Large intestine (tissue), 12 donors: ENCODE data around the gene SCAF4. TPM values are rescaled to one million over a fixed set of nuclear protein-coding genes. Genes with fewer than 3 reads are reported as not detected.

Source experiments
- DNase-seq, 2 donors: peaks; one replicate each; pipeline versions ENCODE4 v3.0.0 to v3.0.0-alpha.2; 2013
- H3K27ac ChIP-seq: one replicate; pipeline ENCODE4 v1.5.1; 2013; ENCODE audit warnings: low read length
- H3K27me3 ChIP-seq: 2 replicates; pipeline ENCODE4 v1.6.1; 2013; ENCODE audit warnings: low read length; ENCODE audit not compliant: control insufficient read depth, insufficient read depth
- H3K36me3 ChIP-seq: 2 replicates; pipeline ENCODE4 v1.6.1; 2013; ENCODE audit warnings: low read length; ENCODE audit not compliant: control insufficient read depth, insufficient read depth
- H3K4me1 ChIP-seq: one replicate; pipeline ENCODE4 v1.6.1; 2013; ENCODE audit warnings: low read length; ENCODE audit not compliant: control insufficient read depth, insufficient read depth
- H3K4me3 ChIP-seq: one replicate; pipeline ENCODE4 v1.5.1; 2013; ENCODE audit warnings: low read length
- H3K9me3 ChIP-seq: one replicate; pipeline ENCODE4 v1.6.1; 2013; ENCODE audit warnings: mild to moderate bottlenecking, low read depth, low read length, moderate library complexity; ENCODE audit not compliant: control insufficient read depth
- WGBS: methylation state at CpG from one replicate; pipeline ENCODE4 v1.1.5; 2013; ENCODE audit warnings: low lambda C conversion rate; ENCODE audit not compliant: insufficient coverage; 5-methylcytosine and 5-hydroxymethylcytosine counted together
- long read RNA-seq, 11 donors: transcript quantifications; one replicate each; lab custom pipeline, GENCODE V29; 2026
- polyA plus RNA-seq: library from polyadenylated mRNA; unstranded; fragments of 120-200 nt; gene quantifications from one replicate; pipeline ENCODE4 v1.2.1, GENCODE V29; 2013

Gene SCAF4
- 45.5 TPM for polyA plus RNA-seq
- long read RNA-seq, donor 1, full-length matches to known transcripts: 2 of 2 reads
- long read RNA-seq, donor 1, partial matches to known transcripts: 0 of 2 reads
- long read RNA-seq, donor 1, other reads (novel, unspliced or antisense): 0 of 2 reads
- long read RNA-seq, donor 2, full-length matches to known transcripts: 3 of 3 reads
- long read RNA-seq, donor 2, partial matches to known transcripts: 0 of 3 reads
- long read RNA-seq, donor 2, other reads (novel, unspliced or antisense): 0 of 3 reads
- long read RNA-seq, donor 3, full-length matches to known transcripts: 1 of 38 reads
- long read RNA-seq, donor 3, partial matches to known transcripts: 37 of 38 reads
- long read RNA-seq, donor 3, other reads (novel, unspliced or antisense): 0 of 38 reads
- long read RNA-seq, donor 4, partial matches to known transcripts: 0 of 1 reads
- long read RNA-seq, donor 4, other reads (novel, unspliced or antisense): 0 of 1 reads
- long read RNA-seq, donor 5, partial matches to known transcripts: 0 of 1 reads
- long read RNA-seq, donor 5, other reads (novel, unspliced or antisense): 0 of 1 reads
- long read RNA-seq, donor 6, full-length matches to known transcripts: 6 of 6 reads
- long read RNA-seq, donor 6, partial matches to known transcripts: 0 of 6 reads
- long read RNA-seq, donor 6, other reads (novel, unspliced or antisense): 0 of 6 reads
- long read RNA-seq, donor 7: 0 reads
- long read RNA-seq, donor 8, full-length matches to known transcripts: 4 of 4 reads
- long read RNA-seq, donor 8, partial matches to known transcripts: 0 of 4 reads
- long read RNA-seq, donor 8, other reads (novel, unspliced or antisense): 0 of 4 reads
- long read RNA-seq, donor 9: 0 reads
- long read RNA-seq, donor 10, full-length matches to known transcripts: 1 of 1 reads
- long read RNA-seq, donor 10, partial matches to known transcripts: 0 of 1 reads
- long read RNA-seq, donor 10, other reads (novel, unspliced or antisense): 0 of 1 reads
- long read RNA-seq, donor 11: 0 reads

- Histone ChIP-seq H3K27me3 (no peaks in the 10 kb centered on the region), H3K27ac (peak within 1 kb of the TSS; percentile 90), H3K36me3 (peaks cover 3% of the 10 kb centered on the region), H3K4me1 (peaks cover 13% of the 10 kb centered on the region), H3K4me3 (peak within 1 kb of the TSS; percentile 52), H3K9me3 (no peaks in the 10 kb centered on the region)
- WGBS: no CpG with 5 or more reads among the region's 98 CpGs
- DNase-seq: peak; percentile 84 to 92
These were observed at the start of gene SCAF4 for GRCh38 chr21:31731857-31732596. Gene SCAF4 (minus strand): TSS chr21:31732118. CDS start chr21:31731692, 426 bp downstream.

DNA sequence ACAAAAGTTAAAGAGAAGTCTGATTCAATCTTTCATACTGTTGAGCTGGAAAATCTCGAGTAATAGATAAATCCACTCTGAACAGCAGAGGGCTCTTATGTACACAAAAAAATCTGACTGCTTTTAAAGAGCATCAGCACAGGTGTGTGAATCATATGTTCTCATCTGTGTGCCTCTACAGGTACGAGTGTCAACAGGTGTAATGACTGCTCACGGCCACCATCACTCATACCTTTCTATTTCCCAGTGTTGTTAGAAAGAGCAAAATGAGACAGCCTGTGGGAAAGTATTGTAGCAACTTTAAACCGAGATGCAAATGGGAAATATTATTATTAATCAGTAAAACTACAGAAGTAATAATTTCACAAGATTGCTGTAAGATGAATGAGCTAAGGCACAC lies 49.0 kb upstream of the SCAF4 start:
- Histone ChIP-seq H3K9me3 (no peaks in the 10 kb centered on the region), H3K4me1 (no peaks in the 10 kb centered on the region), H3K4me3 (no peak overlapping the region), H3K27ac (no peak overlapping the region), H3K36me3 (no peaks in the 10 kb centered on the region), H3K27me3 (no peaks in the 10 kb centered on the region)
- DNase-seq: peak in 1 of 2 donors; percentile 2
- 43% methylated on average over 3 of the region's 4 CpGs for WGBS

- H3K4me1 ChIP-seq: no peaks in the 10 kb centered on the region
- WGBS: 100% methylated on average over 1 of the region's 5 CpGs
- H3K27me3 ChIP-seq: no peaks in the 10 kb centered on the region
- no peak overlapping the region for H3K4me3 ChIP-seq
- no peak for DNase-seq
- no peaks in the 10 kb centered on the region for H3K9me3 ChIP-seq
- H3K36me3 ChIP-seq: no peaks in the 10 kb centered on the region
- no peak overlapping the region for H3K27ac ChIP-seq
These were observed 46.6 kb upstream of the SCAF4 start for GRCh38 chr21:31778546-31778945.

DNA sequence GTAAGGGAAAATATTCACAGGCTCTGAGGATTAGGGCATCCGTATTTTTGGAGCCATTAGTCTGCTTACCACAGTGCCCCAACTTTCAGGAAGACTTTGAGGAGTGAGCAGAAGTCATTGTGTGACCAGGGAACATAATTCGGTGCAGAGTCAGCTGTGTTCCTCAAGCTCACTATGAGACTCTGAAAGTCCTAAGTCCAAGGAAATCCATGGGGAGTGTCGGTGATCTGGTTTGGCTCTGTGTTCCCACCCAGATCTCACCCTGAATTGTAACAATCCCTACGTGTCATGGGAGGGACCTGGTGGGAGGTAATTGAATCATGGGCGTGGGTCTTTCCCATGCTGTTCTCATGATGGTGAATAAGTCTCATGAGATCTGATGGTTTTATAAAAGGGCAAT lies 45.9 kb upstream of the SCAF4 start:
- no peaks in the 10 kb centered on the region for H3K36me3 ChIP-seq
- no peaks in the 10 kb centered on the region for H3K9me3 ChIP-seq
- no peak overlapping the region for H3K4me3 ChIP-seq
- WGBS: no CpG with 5 or more reads among the region's 5 CpGs
- DNase-seq: no peak
- H3K4me1 ChIP-seq: no peaks in the 10 kb centered on the region
- no peaks in the 10 kb centered on the region for H3K27me3 ChIP-seq
- no peak overlapping the region for H3K27ac ChIP-seq

GRCh38 chr21:31774031-31774430 lies 42.1 kb upstream of the SCAF4 start:
- H3K4me1 ChIP-seq: no peaks in the 10 kb centered on the region
- H3K27me3 ChIP-seq: no peaks in the 10 kb centered on the region
- no peak overlapping the region for H3K27ac ChIP-seq
- no peaks in the 10 kb centered on the region for H3K9me3 ChIP-seq
- no peaks in the 10 kb centered on the region for H3K36me3 ChIP-seq
- H3K4me3 ChIP-seq: no peak overlapping the region
- no peak for DNase-seq
- no CpG with 5 or more reads among the region's 1 CpG for WGBS

- no peak overlapping the region for H3K4me3 ChIP-seq
- WGBS: 92% methylated on average over 2 of the region's 5 CpGs
- no peaks in the 10 kb centered on the region for H3K9me3 ChIP-seq
- H3K4me1 ChIP-seq: no peaks in the 10 kb centered on the region
- no peaks in the 10 kb centered on the region for H3K36me3 ChIP-seq
- no peak for DNase-seq
- H3K27ac ChIP-seq: no peak overlapping the region
- no peaks in the 10 kb centered on the region for H3K27me3 ChIP-seq
These were observed 41.0 kb upstream of the SCAF4 start for GRCh38 chr21:31772674-31773555.

GRCh38 chr21:31771685-31772084 lies 39.8 kb upstream of the SCAF4 start:
- Histone ChIP-seq H3K4me3 (no peak overlapping the region), H3K27ac (no peak overlapping the region), H3K27me3 (no peaks in the 10 kb centered on the region), H3K9me3 (no peaks in the 10 kb centered on the region), H3K4me1 (no peaks in the 10 kb centered on the region), H3K36me3 (no peaks in the 10 kb centered on the region)
- 40% methylated on average over 2 of the region's 3 CpGs for WGBS
- no peak for DNase-seq

- WGBS: no CpG with 5 or more reads among the region's 1 CpG
These were observed 36.8 kb upstream of the SCAF4 start for GRCh38 chr21:31768710-31769109.

GRCh38 chr21:31766899-31767298 lies 35.0 kb upstream of the SCAF4 start:
- no peak overlapping the region for H3K27ac ChIP-seq
- DNase-seq: peak in 1 of 2 donors; percentile 9
- H3K36me3 ChIP-seq: no peaks in the 10 kb centered on the region
- no peak overlapping the region for H3K4me3 ChIP-seq
- no peaks in the 10 kb centered on the region for H3K27me3 ChIP-seq
- H3K4me1 ChIP-seq: no peaks in the 10 kb centered on the region
- H3K9me3 ChIP-seq: no peaks in the 10 kb centered on the region
- no CpG with 5 or more reads among the region's 3 CpGs for WGBS

More at GRCh38 chr21:31768710-31769109, 36.8 kb upstream of the SCAF4 start:
- H3K27me3 ChIP-seq: no peaks in the 10 kb centered on the region
- no peak overlapping the region for H3K27ac ChIP-seq
- no peaks in the 10 kb centered on the region for H3K4me1 ChIP-seq
- H3K4me3 ChIP-seq: no peak overlapping the region
- no peaks in the 10 kb centered on the region for H3K36me3 ChIP-seq
- no peak for DNase-seq
- H3K9me3 ChIP-seq: no peaks in the 10 kb centered on the region
